Activated CD4-positive, CD25-positive, alpha-beta regulatory T cell treated with anti-CD3 and anti-CD28 coated beads, Interleukin-2, amount 50 U/mL, for 72 hours (primary cell): ENCODE results near the gene SMARCA4.
"Not testable (repeated sequence)": the region's sequence is repeated elsewhere in the genome, so short reads cannot be mapped to it uniquely, and the experiment has no call there.

ENCODE experiments used
- DNase-seq: peaks from one replicate; pipeline ENCODE4 v3.0.0; 2021

Gene SMARCA4

DNA sequence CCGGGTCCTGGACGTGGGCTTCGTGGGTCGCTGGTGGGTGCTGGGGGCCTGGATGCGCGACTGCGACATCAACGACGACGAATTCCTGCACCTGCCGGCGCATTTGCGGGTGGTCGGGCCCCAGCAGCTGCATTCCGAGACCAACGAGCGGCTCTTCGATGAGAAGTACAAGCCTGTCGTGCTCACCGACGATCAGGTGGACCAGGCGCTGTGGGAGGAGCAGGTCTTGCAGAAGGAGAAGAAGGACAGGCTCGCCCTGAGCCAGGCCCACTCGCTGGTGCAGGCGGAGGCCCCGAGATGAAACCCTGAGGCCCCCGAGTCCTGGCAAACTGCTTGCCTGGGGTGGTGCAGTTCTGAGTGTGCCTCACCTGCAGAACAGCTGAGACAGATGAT lies 31.4 kb upstream of the SMARCA4 start:
- no peak for DNase-seq

DNA sequence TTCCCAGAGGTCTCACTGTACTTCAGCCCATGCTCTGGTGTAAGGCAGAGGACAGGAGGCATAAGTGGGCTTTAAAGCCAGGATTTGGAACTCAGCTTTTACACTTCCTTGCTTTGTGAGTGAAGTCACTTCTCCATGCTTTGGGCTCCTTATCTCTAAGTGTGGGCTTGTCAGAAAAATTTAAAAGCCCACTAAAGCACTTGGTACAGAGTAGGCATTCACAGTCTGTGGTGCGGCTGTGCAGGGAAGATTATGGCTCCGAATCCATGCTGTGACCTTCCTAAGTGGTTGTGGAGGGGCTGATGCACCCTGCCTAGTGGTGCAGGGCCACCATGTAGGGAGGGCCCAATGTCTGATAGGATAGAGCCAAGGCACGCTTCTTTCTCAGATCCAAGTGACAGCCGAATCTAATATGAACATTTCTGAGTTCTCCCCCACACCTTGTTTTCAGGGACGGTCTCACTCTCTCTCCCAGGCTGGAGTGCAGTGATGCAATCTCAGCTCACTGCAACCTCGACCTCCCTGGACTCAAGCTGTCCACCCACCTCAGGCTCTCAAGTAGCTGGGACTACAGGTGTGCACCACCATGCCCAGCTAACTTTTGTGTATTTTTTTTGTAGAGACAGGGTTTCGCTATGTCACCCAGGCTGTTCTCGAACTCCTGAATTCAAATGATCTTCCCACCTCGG lies 25.3 kb upstream of the SMARCA4 start:
- no peak for DNase-seq

DNA sequence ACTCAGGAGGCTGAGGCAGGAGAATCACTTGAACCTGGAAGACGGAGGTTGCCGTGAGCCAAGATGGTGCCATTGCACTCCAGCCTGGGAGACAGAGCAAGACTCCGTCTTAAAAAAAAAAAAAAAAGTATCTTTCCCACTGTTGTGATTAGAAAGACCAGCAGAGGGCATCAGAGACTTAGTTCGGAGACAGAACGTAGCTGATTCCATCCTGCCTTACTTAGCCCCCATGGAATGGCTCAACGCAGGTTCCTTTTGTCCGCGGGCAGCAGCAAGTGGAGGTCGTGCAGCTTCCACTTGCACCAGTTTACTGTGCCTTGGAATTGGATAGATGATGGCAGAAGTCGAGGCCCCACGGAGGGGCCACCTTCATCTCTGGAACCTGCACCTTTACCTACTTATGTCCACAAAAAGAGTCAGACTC lies 24.2 kb upstream of the SMARCA4 start:
- DNase-seq = no peak

DNA sequence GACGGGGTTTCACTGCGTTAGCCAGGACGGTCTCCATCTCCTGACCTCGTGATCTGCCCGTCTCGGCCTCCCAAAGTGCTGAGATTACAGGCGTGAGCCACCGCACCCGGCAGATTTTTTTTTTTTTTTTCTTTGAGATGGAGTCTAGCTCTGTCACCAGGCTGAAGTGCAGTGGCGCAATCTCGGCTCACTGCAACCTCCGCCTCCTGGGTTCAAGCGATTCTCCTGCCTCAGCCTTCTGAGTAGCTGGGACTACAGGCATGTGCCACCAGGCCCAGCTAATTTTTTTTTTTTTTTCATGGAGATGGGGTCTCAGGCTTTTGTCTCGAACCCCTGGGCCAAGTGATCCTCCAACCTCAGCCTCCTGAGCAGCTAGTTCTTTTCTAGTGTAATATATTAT lies 19.2 kb upstream of the SMARCA4 start:
- not testable (repeated sequence) for DNase-seq

DNA sequence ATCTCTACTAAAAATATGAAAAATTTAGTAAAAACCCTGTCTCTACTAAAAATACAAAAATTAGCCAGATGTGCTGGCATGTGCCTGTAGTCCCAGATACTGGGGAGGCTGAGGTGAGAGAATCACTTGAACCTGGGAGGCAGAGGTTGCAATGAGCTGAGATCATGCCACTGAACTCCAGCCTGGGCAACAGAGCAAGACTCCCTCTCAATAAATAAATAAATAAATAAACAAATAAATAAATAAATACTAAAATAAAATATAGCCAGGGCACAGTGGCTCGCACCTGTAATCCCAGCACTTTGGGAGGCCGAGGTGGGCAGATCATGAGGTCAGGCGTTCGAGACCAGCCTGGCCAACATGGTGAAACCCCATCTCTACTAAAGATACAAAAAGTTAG lies 17.4 kb upstream of the SMARCA4 start:
- not testable (repeated sequence) for DNase-seq

DNA sequence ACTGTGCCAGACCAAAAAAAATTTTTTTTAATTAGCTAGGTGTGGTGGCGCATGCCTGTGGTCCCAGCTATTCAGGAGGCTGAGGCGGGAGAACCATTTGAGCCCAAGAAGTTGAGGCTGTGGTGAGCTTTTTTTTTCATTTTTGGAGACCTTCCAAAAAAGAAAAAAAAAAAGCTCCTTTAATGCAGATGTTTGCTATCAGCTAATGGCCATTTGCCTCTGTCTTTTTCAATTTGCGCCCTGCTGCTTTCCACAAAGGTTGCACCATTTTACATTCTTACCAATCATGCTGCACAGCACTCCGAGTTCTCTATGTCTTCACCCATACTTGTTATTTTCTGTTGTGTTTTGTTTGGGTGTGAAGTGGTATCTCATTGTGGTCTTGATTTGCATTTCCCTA lies 15.6 kb upstream of the SMARCA4 start:
- no peak for DNase-seq

DNA sequence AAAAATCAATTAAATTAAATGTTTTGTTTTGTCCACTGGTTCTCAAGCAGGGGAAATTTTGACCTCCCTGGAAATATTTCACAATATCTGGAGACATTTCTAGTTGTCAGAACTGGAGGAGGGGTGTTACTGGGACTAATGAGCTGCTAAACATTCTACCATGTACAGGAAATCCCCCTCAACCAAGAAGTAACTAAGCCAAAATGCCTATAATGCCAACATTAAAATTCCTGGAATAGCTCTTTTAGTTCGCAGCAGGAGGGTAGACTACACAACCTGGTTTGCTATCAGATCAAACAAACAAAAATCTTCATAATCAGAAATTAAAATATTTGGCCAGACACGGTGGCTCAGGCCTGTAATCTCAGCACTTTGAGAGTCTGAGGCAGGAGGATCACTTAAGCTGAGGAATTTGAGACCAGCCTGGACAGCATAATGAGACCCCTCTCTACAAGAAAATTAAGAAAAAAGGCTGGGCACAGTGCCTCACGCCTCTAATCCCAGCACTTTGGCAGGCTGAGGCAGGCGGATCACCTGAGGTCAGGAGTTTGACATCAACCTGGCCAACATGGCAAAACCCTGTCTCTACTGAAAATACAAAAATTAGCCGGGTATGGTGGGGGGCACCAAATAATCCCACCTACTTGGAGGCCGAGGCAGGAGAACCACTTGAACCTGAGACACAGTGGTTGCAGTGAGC lies 13.7 kb upstream of the SMARCA4 start:
- DNase-seq = no peak

DNA sequence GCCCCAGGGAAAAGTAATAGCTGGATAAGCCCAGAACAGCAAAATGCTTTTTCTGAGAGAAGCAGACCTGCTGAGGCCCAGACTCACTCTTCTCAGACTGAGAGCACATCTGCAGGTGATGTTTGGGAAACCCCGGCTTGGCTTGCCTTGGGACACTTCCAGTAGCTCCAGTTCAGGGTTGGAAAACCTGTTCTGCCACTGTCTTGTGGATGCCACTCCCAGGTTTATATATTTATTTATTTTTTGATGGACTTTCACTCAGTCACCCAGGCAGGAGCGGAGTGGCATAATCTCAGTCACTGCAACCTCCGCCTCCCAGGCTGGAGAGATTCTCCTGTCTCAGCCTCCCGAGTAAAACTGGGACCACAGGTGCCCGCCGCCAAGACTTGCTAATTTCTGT lies 8.0 kb upstream of the SMARCA4 start:
- DNase-seq = no peak

DNA sequence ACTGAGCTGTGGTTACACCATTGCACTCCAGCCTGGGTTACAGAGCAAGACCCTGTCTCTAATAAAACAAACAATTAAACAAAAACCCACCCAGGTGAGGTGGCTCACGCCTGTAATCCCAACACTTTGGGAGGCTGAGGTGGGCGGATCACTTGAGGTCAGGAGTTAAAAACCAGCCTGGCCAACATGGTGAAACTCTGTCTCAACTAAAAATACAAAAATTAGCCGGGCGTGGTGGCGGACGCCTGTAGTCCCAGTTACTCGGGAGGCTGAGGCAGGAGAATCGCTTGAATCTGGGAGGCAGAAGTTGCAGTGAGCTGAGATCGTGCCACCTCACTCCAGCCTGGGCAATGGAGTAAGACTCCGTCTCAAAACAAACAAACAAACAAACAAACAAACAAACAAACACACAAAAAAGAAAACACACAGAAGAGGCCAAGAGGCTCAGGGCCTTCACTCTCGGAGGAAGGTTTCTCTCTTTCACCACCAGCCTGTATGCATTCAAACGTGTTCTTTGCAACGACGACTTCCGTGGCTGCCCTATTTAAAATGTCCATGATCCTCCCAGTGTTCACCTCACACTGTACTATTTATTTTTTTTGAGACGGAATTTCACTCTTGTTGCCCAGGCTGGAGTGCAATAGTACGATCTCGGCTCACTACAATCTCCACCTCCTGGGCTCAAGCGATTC lies 1.4 kb upstream of the SMARCA4 start:
- DNase-seq = not testable (repeated sequence)

DNA sequence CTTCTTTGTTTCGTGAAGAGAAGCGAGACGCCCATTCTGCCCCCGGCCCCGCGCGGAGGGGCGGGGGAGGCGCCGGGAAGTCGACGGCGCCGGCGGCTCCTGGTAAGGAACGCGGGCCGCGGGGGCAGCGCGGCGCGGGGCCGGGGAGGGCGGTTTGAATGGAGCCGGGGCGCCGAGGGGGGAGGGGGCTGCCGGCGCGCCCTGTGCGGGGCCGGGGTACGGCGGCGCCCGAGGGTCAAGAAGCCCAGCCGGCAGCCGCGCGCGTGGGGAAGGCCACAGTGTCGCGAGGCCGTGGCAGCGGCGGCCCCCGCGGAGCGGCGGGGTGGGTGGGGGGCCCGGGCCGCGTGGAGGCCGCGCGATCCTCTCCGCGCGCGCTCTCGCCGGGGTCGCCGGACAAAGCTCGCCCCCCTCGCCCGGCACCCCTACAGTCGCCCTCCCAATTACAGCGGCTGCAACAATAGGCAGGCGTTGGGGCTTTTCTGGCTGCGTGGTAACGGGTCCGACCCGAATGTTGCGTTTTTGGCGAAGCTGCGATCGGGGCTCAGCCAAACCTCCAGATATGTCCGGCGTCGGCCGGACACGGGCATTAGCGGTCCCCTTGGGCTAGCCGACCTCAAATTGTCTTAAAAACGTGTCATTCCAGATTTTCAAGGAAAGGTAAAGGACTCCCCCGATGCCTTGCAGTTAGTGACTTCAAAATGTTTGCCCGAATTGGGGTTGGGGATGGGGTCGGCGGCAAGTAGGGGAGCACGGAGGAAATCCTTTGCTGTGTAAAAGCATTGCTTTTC lies 437 bp downstream of the SMARCA4 start:
- no peak for DNase-seq

DNA sequence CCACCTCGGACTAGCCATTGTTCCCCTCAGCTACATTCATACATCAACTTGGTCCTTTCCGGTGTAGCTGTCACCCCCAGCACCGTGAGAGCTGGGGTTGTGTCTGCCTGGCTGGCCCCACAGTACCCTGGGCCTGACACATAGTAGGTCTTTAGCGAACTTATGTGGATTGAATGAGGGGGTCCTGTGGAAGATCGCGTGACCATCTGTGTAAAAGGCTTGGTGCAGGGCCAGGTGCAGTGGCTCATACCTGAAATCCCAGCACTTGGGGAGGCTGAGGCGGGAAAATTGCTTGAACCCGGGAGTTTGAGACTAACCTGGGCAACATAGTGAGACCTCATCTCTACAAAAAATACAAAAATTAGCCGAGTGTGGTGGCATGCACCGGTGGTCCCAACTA lies 2.0 kb downstream of the SMARCA4 start:
- no peak for DNase-seq

DNA sequence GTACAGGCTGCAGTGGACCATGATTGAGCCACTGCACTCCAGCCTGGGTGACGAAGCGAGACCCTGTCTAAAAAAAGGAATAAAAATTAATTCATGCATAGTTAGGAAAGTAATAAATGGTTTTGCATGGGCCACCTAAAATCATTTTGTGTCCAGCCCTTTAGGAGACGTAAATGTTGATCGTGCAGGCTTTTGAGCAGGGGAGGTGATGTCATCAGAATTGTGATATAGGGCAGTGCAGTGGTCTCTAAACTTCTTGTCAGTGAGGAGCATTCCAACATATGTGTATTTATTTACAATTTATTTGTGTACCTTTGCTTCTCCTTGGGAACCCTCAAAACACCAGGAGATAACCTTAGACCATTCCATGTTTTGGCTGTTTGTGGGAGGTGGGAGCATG lies 3.0 kb downstream of the SMARCA4 start:
- no peak for DNase-seq

DNA sequence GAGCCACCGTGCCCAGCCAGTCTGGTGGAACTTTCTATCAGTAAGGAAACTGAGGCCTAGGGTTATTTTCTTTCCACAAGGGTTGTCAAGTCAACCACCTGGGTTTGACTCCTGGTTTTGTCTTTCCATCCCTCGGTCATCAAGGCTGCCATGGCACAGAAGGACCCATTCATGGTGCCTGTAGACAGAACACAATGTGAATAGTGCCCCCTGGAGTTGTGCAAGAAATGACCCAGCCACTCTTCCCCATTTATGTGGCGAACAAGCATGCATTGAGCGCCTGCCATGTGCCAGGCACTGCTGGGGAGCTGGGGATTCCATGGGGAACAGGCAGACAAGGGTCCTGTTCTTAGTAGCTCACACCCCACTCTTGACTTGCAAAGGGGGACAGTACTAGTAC lies 4.1 kb downstream of the SMARCA4 start:
- DNase-seq = no peak

DNA sequence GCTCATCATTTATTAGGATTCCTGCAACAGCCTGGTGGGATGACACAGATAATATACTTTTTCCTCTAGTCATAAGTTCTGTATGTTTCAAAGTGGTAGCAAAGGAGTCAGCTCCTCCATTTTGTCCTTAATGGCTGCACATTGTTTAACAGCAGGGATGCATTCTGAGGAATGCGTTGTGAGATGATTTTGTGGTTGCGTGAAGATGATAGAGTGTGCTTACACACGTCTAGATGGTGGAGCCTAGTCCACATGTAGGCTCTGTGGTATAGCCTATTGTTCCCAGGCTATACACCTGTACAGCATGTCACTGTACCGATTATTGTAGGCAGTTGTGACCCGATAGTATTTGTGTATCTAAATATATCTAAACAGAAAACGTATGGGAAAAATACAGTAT lies 4.6 kb downstream of the SMARCA4 start:
- DNase-seq = no peak

DNA sequence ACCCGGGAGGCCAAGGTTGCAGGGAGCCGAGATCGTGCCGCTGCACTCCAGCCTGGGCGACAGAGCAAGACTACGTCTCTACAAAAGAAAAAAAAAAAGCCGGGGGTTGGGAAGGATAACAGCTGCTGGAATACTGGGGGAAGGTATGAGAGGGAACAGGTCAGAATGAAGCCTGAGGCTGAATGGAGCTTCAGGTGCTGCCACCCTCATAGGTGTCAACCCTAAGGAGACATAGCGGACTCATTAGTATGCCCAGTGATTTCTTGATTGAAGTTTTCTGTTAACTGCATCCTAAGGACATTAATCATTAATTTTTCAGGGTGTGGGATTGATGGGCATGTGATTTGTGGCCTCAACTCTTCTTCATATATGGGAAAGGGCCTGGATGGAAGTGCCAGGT lies 6.0 kb downstream of the SMARCA4 start:
- no peak for DNase-seq

DNA sequence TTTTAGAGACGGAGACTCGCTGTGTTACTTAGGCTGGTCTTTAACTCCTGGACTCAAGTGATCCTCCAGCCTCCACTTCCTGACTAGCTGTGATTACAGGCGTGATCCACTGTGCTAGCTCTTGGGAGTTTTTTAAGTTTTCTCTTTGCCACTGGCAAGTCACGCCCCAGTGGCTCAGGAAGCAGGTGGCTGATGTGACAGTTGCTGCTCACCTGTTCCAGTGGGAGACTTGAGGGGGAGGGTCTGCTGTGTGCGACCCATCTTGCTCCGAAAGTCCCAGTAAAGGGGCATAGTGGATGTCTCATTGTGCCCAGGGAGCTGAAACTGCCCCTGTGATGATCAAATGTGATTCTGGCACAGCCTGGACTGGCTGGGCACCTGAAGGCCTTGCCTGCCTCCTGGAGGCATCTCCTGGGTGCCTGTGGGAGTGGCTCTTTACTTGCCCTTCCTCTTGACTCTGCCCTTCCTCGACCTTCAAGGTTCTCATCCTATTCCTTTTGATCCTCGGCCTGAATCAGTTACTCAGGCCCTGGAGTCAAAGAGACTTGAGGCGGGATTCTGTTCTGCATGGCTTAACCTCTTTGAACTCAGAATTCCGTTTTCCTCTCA lies 7.8 kb downstream of the SMARCA4 start:
- DNase-seq = no peak

DNA sequence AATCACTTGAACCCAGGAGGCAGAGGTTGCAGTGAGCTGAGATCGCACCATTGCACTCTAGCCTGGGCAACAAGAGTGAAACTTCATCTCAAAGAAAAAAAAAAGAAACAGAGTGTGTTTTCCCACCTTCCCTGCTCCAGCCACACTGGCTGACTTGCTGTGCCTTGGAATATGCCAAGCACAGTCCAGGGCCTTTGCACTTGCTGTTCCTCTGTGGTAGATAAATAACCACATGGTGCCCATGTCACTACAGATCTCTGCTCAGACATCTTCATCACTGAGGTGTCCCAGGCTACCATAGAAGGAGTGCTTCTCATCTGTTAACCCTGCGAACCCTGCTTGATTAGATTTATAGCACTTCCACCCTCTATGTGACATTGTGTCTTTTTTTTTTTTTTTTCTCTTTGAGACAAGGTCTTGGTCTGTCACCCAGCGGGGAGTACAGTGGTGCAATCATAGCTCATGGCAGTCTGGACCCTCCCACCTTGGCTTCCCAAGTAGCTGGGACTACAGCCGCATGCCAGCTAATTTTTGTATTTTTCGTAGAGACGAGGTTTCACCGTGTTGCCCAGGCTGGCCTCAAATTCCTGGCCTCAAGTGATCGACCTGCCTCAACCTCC lies 10.4 kb downstream of the SMARCA4 start:
- DNase-seq = no peak

DNA sequence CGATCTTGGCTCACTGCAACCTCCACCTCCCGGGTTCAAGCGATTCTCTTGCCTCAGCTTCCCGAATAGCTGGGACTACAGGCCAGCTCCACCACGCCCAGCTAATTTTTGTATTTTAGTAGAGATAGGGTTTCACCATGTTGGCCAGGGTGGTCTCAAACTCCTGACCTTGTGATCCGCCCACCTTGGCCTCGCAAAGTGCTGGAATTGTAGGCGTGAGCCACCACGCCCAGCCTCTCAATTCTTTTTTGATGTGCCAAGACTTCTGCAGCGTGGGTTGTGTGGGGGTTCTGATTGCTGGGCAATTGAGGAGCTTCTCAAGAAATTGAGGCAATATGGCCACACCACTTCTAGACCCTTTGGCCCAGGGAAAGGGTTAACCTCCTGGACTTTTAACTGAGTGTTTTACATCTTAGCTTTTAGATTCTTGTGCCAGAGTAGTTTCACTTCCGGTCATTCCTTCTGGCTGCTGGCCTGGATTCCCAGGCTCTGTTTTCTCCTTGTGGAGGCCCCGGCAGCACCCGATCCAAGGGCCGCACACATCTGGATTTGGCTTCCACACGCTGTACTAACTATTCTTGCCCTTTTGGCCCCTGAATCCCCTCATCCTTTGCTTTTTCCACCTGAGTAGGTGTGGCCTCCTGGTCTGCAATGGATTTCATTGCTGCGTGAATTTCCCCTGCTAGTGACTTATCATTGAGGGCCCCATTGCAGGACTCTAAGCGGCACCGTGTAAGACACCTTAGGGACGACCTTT lies 14.7 kb downstream of the SMARCA4 start:
- DNase-seq = no peak

DNA sequence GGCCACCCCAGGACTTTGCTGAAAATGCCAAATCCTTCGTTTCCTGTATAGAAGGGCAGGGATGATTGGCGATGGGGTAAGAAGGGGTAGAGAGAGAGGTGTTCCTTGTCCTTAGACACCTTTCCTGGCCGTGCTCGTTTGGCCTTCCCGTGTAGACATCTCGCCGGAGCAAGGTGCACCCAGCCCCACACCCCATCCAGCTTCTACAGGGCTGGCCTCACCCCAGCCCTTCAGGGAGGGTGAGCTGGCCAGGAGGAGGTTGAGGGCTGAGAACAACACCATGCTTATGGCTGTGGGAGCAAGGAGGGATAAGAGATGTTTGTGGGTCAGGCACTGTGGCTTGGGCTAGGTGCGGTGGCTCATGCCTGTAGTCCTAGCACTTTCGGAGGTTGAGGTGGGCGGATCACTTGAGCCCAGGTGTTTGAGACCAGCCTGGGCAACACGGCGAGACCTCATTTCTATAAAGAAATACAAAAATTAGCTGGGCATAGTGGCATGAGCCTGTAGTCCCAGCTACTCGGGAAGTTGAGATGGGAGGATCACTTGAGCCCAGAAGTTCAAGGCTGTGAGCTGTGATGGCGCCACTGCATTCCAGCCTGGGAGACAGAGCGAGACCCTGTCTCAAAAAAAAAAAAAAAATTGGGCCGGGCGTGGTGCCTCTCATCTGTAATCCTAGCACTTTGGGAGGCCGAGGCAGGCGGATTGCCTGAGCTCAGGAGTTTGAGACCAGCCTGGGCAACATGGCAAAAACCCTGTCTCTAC lies 15.5 kb downstream of the SMARCA4 start:
- no peak for DNase-seq

DNA sequence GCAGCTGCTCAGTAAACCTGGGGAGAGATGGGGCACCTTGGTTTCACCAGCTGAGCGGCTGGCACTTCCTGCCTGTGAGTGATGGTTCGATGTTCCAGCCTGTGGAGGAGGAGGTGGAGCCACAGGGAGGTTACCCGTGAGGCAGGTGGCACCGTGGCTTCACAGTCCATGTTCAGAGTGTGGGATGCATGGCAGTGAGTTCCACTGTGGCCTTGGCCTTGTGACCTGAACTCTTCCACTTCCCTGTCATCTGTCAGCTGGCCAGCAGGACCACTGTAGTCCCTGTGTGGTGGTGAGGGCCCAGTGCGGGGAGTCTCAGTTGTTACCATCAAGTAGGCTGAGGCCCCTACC lies 16.9 kb downstream of the SMARCA4 start:
- DNase-seq = no peak

DNA sequence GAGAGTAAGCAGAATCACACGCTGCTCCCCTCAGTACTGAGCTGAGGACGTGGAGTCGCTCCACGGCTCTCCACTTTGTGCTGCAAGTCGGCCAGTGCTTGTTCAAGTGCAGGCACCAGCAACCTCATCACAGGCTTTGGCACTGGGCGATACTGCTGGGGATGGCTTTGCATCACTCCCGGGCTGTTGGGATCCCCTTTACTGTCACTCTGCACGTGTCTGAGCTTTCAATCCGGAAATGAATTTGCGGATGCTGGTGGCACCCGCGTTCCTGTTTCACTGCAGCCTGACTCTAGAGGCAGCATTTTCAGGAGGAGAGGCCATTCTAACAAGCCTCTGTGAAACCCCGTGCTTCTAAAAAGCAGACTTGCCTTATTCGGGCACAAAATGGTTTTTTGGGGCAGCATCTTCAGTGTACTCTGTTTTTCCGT lies 19.1 kb downstream of the SMARCA4 start:
- DNase-seq = no peak
